ES-I3 (cell line): ENCODE results near the gene TRPM2.

Experiments
- H3K36me3 ChIP-seq: 2 replicates; pipeline ENCODE4 v1.6.1; 2013; ENCODE audit warnings: mild to moderate bottlenecking, low read length, control low read depth, moderate library complexity; ENCODE audit not compliant: insufficient read depth
- H3K4me1 ChIP-seq: 2 replicates; pipeline ENCODE4 v1.6.1; 2013; ENCODE audit warnings: mild to moderate bottlenecking, control low read depth, low read length; ENCODE audit not compliant: insufficient read depth
- H3K9ac ChIP-seq: 2 replicates; pipeline ENCODE4 v1.6.1; 2013; ENCODE audit warnings: low read depth, mild to moderate bottlenecking, low read length, moderate library complexity
- H3K9me3 ChIP-seq: 2 replicates; pipeline ENCODE4 v1.6.1; 2013; ENCODE audit warnings: mild to moderate bottlenecking, low read length, moderate library complexity; ENCODE audit not compliant: control insufficient read depth, insufficient read depth

TRPM2 gene

GRCh38 chr21:44377201-44377921 is 23.9 kb downstream of the TRPM2 start:
- Histone ChIP-seq H3K9ac (no peak overlapping the region), H3K36me3 (no peaks in the 10 kb centered on the region), H3K4me1 (0 out of 2 replicates have a peak, but pooled peaks cover 4% of the 10 kb centered on the region), H3K9me3 (no peaks in the 10 kb centered on the region; the same call in 1 of the 2 replicates)

GRCh38 chr21:44377922-44378645 is 24.7 kb downstream of the TRPM2 start:
- Histone ChIP-seq H3K4me1 (0 out of 2 replicates have a peak, but pooled peaks cover 4% of the 10 kb centered on the region), H3K9me3 (no peaks in the 10 kb centered on the region; the same call in 1 of the 2 replicates), H3K9ac (no peak overlapping the region), H3K36me3 (no peaks in the 10 kb centered on the region)

DNA sequence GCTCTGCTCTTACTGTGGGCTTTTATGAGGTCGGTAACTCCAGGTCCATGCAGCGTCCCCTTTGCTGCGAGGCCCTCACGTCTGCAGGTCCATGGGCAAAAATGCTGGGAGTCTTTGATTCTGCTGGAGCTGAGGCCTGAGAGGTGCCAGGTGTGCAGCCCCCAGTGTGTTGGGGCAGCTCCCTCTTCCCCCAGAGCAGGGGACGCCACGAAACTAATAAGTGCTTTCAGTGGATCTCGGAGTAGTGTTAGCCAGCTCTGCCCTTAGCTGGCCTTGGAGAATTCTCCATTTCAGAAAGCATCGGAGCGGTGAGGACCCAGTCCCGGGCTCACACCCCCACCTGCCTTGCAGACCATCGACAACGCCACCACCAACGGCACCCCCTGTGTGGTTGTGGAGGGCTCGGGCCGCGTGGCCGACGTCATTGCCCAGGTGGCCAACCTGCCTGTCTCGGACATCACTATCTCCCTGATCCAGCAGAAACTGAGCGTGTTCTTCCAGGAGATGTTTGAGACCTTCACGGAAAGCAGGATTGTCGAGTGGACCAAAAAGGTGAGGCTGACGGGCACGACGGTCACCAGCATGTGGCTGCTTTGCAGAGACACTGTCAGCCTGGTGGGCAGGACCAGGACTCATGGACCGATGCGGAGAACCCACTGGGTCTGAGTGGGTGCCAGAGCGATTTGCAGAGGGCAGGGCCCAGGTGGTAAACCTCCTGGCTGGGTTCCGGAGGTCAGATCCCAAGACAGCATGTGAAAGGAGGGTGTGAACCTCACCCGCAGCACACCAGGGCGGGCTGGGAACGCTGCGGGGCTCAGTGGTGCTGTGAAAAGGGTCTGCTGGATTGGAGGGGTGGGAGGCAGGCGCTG is 25.5 kb downstream of the TRPM2 start:
- H3K9me3 ChIP-seq, result no peaks in the 10 kb centered on the region; the same call in 1 of the 2 replicates
- no peak overlapping the region for H3K9ac ChIP-seq
- H3K36me3 ChIP-seq, result no peaks in the 10 kb centered on the region
- 0 out of 2 replicates have a peak, but pooled peaks cover 4% of the 10 kb centered on the region for H3K4me1 ChIP-seq

DNA sequence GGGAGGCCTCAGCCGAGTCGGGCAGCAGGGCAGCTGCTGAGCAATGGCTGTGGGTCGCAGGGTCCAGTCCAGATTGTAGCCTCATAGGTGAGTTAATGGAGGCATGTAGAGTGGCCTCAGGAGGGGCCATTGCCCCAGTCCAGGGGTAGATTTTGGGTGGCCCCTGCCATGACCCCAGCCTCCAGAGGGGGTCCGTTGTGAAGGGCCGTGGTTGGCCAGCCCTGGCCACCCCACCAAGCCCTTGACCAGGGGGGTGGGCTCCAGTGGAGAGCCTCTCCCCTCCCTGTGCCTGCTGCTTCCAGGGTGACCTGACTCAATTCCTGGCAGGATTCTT is 26.1 kb downstream of the TRPM2 start:
- H3K36me3 ChIP-seq, result no peaks in the 10 kb centered on the region
- 0 out of 2 replicates have a peak, but pooled peaks cover 4% of the 10 kb centered on the region for H3K4me1 ChIP-seq
- H3K9ac ChIP-seq, result no peak overlapping the region
- H3K9me3 ChIP-seq, result peaks cover 1% of the 10 kb centered on the region; the same call in 1 of the 2 replicates

- no peak overlapping the region for H3K9ac ChIP-seq
- H3K9me3 ChIP-seq, result peaks cover 8% of the 10 kb centered on the region
- 0 out of 2 replicates have a peak, but pooled peaks cover 4% of the 10 kb centered on the region for H3K4me1 ChIP-seq
- no peaks in the 10 kb centered on the region for H3K36me3 ChIP-seq
Measured at GRCh38 chr21:44379991-44380865, 26.8 kb downstream of the TRPM2 start.

GRCh38 chr21:44380876-44381275 is 27.5 kb downstream of the TRPM2 start:
- peaks cover 8% of the 10 kb centered on the region for H3K9me3 ChIP-seq
- H3K4me1 ChIP-seq, result 0 out of 2 replicates have a peak, but pooled peaks cover 4% of the 10 kb centered on the region
- H3K36me3 ChIP-seq, result no peaks in the 10 kb centered on the region
- no peak overlapping the region for H3K9ac ChIP-seq

GRCh38 chr21:44381874-44382273 is 28.5 kb downstream of the TRPM2 start:
- H3K9me3 ChIP-seq, result peaks cover 8% of the 10 kb centered on the region
- no peak overlapping the region for H3K9ac ChIP-seq
- no peaks in the 10 kb centered on the region for H3K36me3 ChIP-seq
- 0 out of 2 replicates have a peak, but pooled peaks cover 4% of the 10 kb centered on the region for H3K4me1 ChIP-seq

DNA sequence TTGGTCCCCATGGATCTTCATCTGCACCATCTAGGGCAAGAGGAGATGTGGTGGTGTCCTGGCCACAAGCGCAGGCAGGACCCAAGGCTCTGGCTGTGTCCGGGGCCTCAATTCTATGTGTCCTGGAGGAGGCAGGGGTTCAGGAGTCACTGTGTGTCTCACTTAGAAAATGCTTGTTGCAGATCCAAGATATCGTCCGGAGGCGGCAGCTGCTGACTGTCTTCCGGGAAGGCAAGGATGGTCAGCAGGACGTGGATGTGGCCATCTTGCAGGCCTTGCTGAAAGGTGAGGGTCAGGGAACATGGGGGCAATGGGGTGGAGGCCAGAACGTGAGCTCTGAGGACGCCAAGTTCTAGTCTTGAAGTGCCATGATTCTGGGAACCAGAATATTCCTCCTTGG is 29.1 kb downstream of the TRPM2 start:
- no peak overlapping the region for H3K9ac ChIP-seq
- no peaks in the 10 kb centered on the region for H3K36me3 ChIP-seq
- H3K4me1 ChIP-seq, result 0 out of 2 replicates have a peak, but pooled peaks cover 4% of the 10 kb centered on the region
- peaks cover 8% of the 10 kb centered on the region for H3K9me3 ChIP-seq

GRCh38 chr21:44383216-44383615 is 29.8 kb downstream of the TRPM2 start:
- Histone ChIP-seq H3K9me3 (peaks cover 12% of the 10 kb centered on the region), H3K4me1 (no peaks in the 10 kb centered on the region), H3K9ac (no peak overlapping the region), H3K36me3 (no peaks in the 10 kb centered on the region)

- Histone ChIP-seq H3K36me3 (no peaks in the 10 kb centered on the region), H3K9me3 (peaks cover 12% of the 10 kb centered on the region), H3K4me1 (no peaks in the 10 kb centered on the region), H3K9ac (no peak overlapping the region)
Measured at GRCh38 chr21:44384968-44385367, 31.5 kb downstream of the TRPM2 start.

DNA sequence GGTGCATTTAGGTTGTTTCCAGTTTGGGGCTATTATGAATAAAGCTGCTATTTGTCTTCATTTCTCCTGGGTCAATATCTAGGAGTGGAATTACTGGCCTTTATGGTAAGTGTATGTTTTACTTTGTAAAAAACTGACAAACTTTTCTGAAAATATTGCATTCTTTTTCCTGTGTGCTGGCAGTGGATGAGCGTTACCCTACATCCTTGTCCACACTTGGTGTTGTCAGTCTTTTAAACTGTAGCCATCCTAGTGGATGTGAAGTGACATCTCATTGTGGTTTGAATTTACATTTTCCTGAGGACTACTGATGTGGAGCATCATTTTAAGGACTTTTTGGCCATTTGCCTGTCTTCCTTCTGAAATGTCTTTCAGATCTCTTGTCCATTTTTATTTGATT is 35.9 kb downstream of the TRPM2 start:
- no peak overlapping the region for H3K9ac ChIP-seq
- H3K36me3 ChIP-seq, result no peaks in the 10 kb centered on the region

GRCh38 chr21:44390886-44391285 is 37.5 kb downstream of the TRPM2 start:
- Histone ChIP-seq H3K9ac (no peak overlapping the region), H3K9me3 (peaks cover 3% of the 10 kb centered on the region; the same call in 1 of the 2 replicates), H3K4me1 (no peaks in the 10 kb centered on the region), H3K36me3 (no peaks in the 10 kb centered on the region)

More for the DNA sequence above, 35.9 kb downstream of the TRPM2 start:
- no peaks in the 10 kb centered on the region for H3K4me1 ChIP-seq
- peaks cover 12% of the 10 kb centered on the region for H3K9me3 ChIP-seq

GRCh38 chr21:44391345-44392091 is 38.1 kb downstream of the TRPM2 start:
- Histone ChIP-seq H3K4me1 (no peaks in the 10 kb centered on the region), H3K9ac (no peak overlapping the region), H3K36me3 (no peaks in the 10 kb centered on the region), H3K9me3 (peaks cover 3% of the 10 kb centered on the region; the same call in 1 of the 2 replicates)
